NCI-H774 (cell line): ENCODE results near the gene CCDC148.
A peak's percentile ranks its signal among the peaks of the same experiment; 100 is the strongest.
"Not testable (repeated sequence)": the region's sequence is repeated elsewhere in the genome, so short reads cannot be mapped to it uniquely, and the experiment has no call there.

Source experiments
- DNase-seq: peaks from one replicate; lab custom pipeline; 2025; lab: John Stamatoyannopoulos, UW

CCDC148 gene

DNA sequence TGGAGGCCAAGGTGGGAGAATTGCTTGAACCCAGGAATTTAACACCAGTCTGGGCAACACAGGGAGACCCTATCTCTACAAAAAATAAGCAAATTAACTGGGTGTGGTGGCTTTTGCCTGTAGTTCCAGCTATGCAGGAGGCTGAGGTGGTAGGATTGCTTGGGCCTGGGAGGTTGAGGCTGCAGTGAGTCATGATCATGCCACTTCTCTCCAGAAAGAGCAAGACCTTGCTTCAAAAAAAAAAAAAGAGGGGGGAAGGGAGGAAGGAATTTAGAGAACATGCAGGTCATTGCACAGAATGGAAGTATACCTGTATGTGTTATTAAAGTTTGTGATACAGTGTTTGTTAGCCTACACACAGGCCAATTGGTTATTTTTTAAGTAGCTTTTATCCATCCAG lies 26.0 kb upstream of the CCDC148 start:
- no peak for DNase-seq

GRCh38 chr2:158481116-158481515 lies 24.6 kb upstream of the CCDC148 start:
- DNase-seq, result no peak

DNA sequence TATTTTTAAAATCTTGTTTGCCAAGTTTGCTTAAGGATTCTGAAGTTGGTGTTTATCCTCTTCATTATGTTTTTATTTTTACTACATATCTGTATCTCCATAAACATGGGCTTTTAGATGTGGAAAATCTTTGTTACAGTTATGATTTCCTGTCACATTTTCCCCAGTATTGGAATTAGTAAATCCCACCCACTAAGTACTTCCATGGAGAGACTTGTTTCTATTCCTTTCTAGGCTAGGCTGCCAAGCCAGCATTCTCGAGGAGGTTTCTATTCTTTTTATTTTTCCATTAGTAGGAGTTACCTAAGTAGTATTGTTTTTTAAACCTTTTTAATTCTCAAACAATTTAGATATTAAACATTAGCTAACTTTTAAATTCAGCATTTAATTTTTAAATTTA lies 22.3 kb upstream of the CCDC148 start:
- DNase-seq, result no peak

DNA sequence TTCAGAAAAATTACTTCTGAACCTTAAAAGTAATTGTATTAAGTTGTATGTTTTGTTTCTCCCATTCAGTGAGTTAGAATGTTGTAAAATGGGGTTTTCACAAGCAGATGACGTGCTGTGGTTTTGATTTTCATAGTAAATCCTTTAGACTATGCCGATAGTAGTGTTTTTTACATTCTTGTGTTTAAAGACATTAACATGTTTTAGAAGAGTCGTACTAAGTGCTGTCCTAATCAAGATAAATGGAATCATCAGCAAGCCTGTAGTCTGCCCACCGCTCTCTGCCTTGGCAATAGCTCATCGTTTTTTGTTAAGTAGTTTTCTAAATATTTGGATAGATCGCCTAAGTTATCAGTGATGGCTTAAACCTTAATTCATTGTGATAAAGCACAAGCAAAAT lies 21.7 kb upstream of the CCDC148 start:
- DNase-seq, result no peak

GRCh38 chr2:158477202-158477601 lies 20.6 kb upstream of the CCDC148 start:
- no peak for DNase-seq

DNA sequence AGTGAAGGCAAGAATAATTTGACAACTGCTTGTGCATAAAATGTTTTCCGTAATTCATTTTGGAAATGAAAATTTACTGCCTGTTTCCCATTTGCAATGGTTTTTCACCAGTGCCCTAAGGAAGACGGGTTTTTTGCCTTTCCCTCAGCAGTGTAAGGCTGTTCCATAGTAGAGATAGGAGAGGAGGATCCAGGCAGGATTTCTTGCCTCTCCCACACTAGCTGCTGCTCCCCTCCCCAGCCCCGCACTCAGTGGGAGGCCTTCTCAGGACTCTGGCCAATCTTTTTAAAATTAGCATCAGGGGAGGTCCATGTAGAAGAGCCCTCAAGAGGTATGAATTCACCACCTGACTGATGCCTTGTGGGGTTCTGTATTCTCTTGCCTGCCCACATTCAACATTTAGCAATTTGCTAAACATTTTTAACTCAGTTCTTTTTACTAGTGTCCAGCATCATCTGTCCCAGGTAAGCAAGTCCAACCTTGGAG lies 18.0 kb upstream of the CCDC148 start:
- not testable (repeated sequence) for DNase-seq

DNA sequence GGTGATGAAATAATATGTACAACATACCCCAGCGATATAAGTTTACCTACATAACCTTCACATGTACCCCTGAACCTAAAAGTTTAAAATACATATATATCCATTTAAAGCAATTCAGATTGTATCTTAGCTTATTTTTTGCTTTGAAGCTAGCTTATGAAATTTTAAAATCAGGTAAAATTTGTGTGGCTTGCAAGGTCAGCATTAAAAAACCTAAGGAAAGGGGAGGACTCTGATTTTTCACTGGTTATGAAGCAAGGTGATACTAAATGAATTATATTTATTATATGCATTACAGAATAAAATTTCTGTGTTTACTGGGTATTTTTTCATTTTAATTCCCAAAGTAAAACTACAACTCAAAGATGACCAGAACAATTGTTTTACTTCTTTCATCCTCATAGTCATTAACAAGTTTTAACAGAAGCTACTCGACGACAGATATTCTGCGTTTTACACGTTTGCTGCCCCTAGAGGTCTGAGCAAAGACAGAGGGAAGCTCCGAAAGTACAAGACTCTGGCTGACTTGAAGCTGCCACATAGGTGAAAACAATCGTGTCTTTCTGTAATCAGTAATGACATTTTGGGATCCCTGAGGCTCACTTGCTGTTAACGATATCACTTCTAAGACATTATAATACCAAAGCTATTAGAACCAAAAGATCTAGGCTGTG lies 17.3 kb upstream of the CCDC148 start:
- DNase-seq, result no peak

DNA sequence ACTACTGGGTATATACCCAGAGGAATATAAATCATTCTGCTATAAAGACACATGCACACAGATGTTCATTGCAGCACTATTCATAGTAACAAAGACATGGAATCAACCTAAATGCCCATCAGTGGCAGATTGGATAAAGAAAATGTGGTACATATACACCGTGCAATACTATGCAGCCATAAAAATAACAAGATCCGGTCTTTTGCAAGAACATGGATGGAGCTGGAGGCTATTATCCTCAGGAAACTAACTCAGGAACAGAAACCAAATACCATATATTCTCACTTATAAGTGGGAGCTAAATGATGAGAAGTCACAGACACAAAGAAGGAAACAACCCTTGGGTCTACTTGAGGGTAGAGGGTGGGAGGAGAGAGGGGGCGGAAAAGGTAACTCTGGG lies 16.7 kb upstream of the CCDC148 start:
- DNase-seq, result not testable (repeated sequence)

- not testable (repeated sequence) for DNase-seq
These were observed 16.3 kb upstream of the CCDC148 start for GRCh38 chr2:158472829-158473228.

DNA sequence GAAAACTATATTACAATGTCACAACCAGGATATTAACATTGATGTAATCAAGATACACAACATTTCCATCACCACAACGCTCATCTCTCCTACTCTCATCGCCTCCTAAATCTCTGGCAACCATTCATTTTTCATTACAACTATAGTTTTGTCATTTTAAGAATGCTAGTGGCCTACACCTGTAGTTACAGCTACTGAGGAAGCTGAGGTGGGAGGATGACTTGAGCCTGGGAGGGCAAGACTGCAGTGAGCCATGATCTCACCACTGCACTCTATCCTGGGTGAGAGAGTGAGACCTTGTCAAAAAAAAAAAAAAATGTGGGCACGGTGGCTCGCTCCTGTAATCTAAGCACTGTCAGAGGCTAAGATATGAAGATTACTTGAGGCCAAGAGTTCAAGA lies 10.7 kb upstream of the CCDC148 start:
- DNase-seq, result no peak

GRCh38 chr2:158464426-158465281 lies 8.1 kb upstream of the CCDC148 start:
- DNase-seq, result peak; percentile 69

DNA sequence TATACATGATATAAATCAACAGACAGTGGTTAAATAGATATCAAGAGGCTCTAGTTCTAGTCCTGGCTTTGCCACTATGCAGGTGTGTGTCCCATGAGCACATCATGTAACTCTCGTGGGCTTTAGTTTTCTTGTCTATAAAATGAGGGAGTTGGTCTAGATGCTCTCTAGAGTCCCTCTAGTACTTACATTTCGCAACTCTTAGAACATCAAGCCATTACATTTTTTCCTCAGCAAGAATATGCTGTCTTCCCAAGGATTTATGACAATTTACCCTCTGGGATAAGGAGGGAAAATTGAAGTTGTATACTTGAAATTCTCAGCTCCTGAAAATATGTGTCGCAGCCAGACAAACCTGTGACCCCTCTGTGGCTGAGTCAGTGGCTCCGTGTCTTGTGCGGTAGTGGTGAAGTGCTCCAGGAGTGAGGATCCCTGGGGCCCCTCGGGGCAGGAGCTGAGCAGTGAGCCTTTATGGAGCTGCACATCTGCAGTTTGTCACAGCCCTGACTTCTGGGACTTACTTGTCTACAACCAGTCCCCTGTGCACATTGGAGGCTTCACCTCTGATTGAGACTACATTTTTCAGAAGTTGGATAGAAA lies 7.0 kb upstream of the CCDC148 start:
- DNase-seq, result no peak

- DNase-seq, result no peak
These were observed 4.2 kb upstream of the CCDC148 start for GRCh38 chr2:158460632-158461297.

GRCh38 chr2:158459161-158460003 lies 2.8 kb upstream of the CCDC148 start:
- no peak for DNase-seq

DNA sequence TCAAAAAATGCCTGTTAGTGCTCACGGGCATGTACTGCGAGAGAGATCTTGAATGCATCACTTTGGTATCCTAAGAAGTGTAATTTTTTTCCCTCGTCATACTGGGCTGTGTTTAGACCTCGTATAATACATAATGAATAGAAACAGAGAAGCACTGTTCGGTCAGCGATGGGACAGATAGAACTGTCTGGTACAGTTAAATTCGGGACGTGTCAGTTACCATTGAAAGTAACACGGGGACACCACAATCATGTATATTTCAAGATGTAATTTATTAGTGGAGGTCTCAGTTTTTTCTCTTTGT lies 2.0 kb upstream of the CCDC148 start:
- no peak for DNase-seq

- DNase-seq, result peak; percentile 28
These were observed 1.5 kb upstream of the CCDC148 start for GRCh38 chr2:158457826-158458616.

DNA sequence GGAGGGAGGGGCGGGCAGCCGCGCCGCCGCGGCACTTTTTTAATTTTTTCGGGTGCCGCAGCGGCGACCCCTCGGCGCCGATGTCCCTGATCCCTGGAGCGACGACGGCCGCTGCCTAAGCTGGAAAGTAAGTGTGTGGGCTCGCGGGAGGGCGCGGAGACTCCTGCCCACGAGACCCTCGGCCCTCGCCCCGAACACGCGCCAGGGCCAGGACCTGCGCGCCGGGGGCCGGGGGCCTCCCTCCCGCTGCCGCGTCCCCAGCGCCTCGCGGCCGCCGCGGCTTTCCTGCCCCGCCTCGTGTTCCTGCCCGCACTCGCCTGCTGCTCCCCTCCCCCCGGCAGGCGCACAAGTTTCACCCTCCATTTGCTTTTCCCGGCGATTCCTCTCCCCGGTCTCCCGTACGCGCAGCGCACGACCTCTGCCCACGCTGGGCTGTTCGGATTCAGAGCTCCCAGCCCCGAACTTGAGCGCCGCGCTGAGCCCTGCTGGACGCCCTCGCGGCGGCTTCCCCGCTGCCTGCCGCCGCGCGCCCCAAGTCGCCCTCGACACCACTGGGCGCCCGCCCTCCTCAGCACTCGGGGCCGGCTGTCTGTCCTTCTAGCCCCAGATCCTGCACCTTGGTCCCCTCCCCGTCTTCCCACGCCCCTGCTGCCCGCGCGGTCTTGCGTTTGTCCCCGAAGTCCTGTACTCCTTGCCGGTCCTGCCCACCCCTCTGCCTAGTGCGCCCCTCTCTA lies 706 bp upstream of the CCDC148 start:
- peak; percentile 41 for DNase-seq

DNA sequence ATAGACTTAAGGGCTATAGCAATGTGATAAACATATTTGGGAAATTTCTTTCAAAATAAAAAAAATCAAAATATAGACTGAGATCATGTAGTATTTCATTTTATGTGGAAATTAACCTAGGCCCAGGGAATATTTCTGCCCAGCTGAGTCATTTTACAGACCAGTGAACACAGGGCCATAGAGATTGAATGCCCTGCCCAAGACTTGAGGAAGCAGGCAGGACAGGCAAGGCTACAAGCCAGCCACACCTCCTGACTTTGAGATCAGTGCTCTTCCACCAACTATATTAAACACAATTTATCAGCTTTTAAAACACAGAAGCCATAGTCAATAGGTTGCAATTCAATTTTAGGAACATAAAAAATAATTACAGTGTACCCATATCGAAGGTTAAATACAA lies 12.9 kb downstream of the CCDC148 start:
- DNase-seq, result no peak

DNA sequence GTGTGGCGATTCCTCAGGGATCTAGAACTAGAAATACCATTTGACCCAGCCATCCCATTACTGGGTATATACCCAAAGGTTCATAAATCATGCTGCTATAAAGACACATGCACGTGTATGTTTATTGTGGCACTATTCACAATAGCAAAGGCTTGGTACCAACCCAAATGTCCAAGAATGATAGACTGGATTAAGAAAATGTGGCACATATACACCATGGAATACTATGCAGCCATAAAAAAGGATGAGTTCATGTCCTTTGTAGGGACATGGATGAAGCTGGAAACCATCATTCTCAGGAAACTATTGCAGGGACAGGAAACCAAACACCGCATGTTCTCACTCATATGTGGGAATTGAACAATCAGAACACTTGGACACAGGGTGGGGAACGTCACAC lies 17.5 kb downstream of the CCDC148 start:
- not testable (repeated sequence) for DNase-seq

DNA sequence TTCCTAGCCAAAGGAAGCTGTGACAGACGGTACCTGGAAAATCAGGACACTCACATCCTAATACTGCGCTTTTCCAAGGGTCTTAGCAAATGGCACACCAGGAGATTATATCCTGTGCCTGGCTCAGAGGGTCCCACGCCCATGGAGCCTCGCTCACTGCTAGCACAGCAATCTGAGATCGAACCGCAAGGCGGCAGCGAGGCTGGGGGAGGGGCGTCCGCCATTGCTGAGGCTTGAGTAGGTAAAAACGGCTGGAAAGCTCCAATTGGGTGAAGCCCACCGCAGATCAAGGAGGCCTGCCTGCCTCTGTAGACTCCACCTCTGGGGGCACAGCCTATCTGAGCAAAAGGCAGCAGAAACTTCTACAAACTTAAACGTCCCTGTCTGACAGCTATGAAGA lies 22.8 kb downstream of the CCDC148 start:
- not testable (repeated sequence) for DNase-seq
